Activated CD4-positive, CD25-positive, alpha-beta regulatory T cell treated with anti-CD3 and anti-CD28 coated beads, Interleukin-2, amount 50 U/mL, for 16 hours (primary cell): ENCODE results near the gene ETV6.
"Not testable (repeated sequence)": the region's sequence is repeated elsewhere in the genome, so short reads cannot be mapped to it uniquely, and the experiment has no call there.

ENCODE experiments used
- DNase-seq: peaks from one replicate; pipeline ENCODE4 v3.0.0-alpha.2; 2020; ENCODE audit warnings: low read depth, low spot score

ETV6 gene

DNA sequence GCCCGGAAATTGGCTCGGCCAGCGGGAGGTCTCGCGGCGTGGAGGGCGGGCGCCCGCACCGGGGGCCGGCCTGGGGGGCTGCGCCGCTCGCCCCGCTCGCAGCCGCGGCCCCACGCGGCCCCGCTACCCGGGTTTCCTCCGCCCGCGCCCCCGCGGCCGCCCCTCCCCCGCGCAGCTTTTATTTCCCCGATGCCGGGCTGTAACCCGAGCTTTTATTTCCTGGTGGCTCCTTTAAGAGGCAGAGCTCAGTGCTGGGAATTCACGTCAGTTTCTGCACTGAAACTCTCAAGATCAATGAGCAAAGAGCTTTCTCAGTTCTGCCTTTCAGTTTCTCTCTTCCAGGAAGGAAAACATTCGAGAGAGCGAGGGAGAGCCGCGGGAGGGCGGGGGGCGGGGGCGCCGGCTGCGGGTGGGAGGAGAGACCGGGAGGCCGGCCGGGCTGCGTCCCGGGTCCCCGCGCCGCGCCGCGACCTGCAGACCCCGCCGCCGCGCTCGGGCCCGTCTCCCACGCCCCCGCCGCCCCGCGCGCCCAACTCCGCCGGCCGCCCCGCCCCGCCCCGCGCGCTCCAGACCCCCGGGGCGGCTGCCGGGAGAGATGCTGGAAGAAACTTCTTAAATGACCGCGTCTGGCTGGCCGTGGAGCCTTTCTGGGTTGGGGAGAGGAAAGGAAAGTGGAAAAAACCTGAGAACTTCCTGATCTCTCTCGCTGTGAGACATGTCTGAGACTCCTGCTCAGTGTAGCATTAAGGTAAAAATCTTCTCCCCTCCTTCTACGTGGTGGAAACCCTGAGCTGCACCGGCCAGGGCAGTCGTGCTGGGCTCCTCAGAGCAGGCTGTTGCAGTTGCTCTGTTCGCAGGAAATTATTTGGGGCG, at the start of gene ETV6:
Gene ETV6, plus strand, starts transcription at position 262 of the 873 bp plus-strand sequence. Its CDS starts 454 bp downstream, at position 716.
- peak; percentile 57 for DNase-seq

DNA sequence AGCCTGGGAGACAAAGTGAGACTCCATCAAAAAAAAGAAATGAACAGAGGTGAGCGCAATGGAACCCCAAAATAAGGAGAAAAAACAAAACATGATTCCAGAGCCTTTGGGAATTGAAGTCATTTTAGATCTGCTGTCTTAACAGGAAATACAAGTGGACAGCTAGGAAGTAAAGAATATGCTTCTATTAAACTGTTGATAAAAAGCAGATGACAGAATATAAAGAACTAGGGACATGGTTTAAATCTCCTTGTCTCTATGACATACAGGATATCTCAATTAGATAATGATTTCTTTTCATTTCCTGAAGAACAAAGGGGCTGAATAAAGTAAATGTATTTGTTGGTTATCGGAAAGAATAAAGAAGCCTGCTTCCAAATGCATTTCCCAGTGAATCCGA, 49.3 kb upstream of the ETV6 start:
- DNase-seq, result no peak

DNA sequence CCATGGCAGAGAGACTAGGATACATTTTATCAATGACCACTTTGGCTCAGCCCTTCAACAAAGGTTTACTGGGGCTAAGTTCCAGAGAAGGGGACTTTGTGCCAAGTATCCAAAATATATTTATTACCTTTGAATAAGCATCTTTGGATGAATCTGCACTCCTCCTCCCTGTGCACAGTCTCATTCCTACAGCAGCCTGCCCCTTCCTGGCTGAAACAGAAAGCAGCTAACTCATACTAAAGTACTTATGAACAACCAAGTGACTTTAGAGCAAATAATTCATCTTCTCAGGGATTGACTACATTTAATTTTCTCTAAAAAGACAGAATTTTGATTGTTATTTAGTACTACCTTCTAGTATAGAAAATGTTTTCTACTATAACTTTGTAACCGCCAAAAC, 47.8 kb upstream of the ETV6 start:
- DNase-seq, result no peak

DNA sequence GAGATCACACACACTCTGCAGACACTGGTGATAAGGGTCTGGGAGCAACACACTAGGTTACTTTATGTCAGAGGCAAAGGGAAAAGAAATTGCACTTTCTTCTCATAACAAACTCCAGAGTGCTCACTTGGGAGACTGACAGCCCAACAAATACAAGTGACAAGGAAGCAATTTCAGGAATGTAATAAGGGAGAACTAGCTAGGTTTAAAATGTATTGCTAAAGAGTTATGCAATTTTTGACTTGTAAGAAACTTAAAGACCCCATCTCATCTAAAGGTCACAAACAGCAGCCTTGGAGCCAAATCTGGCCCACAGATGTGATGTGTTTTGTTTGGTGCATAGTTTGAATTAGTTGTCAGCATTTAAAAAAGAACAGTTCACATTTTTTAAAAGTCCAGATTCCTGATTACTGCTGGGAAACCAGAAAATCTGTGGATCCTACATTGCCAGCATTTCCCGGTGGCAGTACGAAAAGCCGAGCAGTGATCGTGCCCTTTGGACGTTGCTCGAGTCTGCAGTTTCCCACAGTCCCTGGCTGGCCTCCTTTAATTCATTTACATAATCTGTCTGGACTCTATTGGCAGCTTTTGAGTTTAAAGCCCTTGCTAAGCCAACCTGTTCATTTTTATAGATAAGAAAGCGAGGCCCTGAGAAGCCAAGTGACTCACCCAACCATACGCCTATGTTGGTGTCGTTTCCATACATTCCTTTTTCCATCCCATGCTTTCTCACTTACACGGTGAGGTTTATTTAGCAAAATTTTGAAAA, 42.0 kb upstream of the ETV6 start:
- DNase-seq, result no peak

DNA sequence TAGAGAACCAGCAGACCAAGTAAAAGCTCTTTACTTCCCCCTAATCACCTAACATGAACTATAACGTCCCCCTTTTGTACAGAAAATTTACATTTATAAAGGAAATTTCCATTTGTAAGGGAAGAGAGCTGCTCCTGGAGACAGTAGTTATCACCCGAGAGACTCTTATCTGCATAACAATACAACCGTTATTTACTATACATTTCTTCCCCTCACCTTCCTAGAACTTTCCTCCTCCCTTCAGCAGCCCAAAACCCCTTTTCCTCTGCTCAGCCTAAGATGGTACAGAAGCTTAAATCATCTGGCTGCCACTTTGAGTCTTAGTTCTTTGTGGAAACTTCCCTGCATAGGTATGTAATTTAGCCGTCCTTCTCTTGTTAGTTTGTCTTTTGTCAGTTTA, 40.4 kb upstream of the ETV6 start:
- no peak for DNase-seq

DNA sequence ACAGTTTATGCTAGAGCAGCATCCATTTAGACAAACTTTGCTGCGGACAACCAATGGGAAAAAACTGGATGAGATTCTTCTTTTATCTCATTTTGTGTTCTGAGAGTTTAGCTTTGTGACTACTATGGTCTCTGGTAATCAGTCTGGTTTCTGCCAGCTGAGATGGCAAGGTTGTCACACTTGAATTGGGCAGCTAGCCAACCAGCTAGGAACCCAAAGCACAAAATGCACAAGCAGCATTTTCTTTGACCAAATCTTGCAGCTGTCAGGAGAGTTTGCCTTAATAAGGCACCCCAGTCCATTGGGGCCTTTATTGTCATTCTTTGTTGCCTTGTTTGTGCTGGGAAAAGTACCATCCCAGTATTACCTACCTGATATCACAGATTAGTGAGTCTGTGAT, 34.0 kb upstream of the ETV6 start:
- no peak for DNase-seq

DNA sequence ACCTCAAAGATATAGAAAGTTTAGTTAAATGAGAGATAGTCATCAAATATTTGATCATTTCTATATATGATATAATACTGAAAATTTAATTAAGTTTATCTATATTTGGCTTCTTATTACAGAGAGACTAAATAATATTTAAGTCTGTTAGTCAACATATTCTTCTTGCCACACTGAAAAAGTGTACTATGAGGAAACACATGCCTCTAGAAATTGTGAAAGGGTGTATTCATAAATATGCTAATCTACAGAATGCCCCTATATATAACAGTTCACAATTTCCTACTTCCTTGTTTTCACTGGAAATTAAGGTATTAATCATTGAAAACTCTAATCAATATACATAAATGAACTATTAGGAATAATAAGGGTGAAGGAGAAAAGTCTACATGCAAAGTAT, 31.4 kb upstream of the ETV6 start:
- no peak for DNase-seq

DNA sequence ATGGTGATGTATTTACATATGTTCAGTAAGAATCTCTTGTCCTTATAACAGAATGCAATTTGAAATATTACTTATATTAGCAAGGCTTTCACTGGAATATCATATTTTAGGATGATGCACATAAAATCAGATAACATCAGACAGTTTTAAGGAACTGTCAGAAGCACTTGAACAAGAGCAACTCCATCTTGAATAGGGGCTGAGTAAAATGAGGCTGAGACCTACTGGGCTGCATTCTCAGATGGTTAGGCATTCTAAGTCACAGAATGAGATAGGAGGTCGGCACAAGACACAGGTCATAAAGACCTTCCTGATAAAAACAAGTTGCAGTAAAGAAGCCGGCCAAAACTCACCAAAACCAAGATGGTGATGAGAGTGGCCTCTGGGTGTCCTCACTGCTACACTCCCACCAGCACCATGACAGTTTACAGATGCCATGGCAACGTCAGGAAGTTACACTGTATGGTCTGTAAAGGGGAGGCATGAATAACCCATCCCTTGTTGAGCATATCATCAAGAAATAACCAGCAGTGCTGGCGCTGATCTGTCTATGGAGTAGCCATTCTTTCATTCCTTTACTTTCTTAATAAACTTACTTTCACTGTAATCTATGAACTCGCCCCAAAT, 27.6 kb upstream of the ETV6 start:
- no peak for DNase-seq

DNA sequence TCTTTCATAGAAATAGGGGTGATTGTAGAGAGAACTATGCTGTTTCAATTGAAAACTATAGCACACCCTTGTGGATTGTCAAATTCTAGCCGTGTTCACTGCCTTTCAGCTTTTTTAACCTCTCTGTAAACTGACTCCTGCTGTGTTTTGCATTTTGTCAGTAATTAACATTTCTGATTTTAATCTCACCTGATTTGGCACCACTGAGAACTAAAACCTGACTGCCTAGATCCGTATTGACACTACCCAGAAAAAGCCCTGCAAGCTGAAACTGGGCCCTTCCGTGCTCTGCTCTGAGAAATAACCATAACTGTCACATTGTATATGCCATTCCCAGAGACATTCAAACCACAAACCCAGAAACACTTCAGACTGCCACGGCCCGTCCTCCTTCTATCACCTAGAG, 26.6 kb upstream of the ETV6 start:
- DNase-seq, result no peak

DNA sequence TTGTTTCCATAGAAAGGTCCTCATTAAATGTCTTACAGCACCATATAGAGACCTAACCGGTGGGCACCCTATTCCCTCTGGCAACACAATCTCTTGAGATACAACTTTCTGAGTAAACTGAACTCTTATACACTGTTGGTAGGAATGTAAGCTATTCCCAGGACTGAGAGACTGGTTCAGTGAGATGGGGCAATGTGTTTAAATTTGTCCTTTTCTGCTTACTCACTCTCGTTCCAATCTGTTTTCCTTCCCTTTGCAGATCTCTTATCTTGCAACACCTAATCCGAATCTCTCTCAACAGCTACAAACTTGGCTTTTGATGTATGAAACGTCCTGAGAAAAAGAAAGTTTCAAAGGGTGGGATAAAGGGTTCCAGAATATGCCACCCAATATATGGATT, 26.1 kb upstream of the ETV6 start:
- no peak for DNase-seq

DNA sequence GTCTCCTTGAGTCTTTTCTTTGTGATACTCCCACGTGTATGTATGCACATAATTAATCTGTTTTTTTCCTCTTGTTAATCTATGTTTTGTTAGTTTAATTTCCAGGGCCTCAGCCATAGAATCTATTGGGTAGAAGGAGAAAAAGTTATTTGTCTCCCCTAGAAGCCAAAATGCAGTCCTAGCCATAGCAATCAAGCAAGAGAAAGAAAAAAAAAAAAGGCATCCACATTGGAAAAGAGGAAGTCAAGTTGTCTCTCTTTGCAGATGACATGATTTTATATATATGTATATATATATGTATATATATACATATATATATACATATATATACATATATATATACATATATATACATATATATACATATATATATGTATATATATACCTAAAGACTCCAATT, 25.4 kb upstream of the ETV6 start:
- DNase-seq, result no peak

DNA sequence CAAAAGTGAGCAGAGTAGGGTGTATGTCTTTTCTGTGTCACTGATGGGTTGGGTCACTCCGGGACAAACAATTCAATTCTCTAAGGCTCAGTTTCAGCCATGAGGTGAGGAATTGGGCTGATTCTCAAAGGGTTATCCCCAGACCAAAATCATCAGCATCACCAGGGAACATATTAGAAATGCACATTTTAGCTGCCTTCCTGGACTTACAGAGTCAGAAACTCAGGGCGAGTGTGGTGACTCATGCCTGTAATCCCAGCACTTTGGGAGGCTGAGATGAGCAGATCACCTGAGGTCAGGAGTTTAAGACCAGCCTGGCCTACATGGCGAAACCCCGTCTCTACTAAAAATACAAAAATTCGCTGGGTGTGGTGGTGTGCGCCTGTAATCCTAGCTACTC, 21.8 kb upstream of the ETV6 start:
- not testable (repeated sequence) for DNase-seq

DNA sequence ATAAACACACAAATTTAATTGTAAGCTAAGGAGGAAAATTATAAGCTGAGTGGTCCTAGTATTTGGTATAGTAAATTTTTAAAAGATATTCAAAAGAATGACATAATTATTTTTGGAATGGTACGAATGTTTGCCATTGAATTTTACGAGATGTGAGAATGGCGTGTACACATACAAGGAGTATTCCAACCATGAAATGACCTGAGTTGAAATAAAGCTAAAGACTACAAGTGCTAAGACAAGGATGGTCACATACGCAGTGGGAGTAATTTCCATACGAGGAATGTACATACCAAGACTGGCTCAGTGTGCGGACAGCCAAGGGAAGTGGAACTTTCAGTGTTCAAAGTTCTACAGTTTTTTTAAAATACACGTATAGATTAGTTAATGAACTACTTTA, 21.1 kb upstream of the ETV6 start:
- DNase-seq, result no peak

DNA sequence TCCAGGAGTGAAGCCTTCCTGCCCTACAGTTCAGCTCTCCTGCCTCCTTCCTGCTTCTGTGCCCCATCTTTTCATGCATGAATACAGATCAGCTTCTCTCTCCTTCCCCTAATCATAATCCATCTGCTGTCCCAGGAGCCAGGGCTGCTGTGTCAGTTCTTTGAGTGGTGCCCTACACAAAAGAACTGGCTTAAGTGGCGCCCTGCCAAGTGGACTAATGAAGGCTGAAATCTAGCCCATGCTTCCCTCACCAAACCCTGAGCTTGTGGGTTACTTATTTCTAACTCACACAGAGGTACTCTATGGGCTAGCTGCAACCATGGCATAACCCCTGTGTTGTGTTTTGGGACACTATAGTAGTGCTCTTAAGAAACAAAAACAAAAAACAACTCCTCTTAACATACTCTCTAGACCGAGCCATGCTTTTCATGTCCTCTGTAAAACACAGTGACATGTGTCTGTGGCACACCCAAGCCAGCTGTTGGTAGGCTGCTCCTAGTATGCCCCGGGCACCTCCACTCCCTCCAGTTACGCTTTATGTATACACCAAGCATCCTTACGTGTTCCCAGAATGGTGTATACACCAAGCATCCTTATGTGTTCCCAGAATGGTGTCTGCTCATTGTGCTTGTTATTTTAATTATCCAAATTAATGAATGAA, 19.3 kb upstream of the ETV6 start:
- DNase-seq, result no peak

DNA sequence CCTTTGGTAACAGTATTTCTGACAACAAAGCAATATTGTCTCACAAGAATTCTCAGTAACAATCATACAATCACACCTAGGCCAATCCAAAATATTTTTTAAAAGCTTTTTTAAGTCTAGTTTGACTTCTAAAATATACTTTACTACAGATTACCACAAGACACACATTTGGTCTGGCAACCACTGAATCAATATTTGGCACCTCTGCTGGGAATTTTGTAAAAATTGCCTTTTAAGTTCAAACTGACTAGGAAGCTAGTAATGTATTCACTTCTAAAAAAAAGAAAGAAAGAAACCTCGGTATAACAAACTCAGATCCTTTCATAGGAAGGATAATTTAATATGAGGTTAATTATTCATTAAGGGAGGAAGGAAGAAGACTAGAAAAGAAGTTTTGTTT, 18.2 kb upstream of the ETV6 start:
- DNase-seq, result no peak

DNA sequence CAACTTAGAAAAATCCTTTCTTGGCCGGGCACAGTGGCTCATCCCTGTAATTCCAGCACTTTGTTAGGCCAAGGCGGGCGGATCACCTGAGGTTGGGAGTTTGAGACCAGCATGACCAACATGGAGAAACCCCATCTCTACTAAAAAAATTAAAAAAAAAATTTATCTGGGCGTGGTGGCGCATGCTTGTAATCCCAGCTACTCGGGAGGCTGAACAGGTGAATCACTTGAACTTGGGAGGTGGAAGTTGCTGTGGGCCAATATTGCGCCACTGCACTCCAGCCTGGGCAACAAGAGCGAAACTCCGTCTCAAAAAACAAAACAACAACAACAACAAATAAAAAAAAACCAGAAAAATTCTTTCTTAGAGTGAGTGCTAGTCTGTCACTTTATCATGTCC, 17.6 kb upstream of the ETV6 start:
- DNase-seq, result not testable (repeated sequence)

DNA sequence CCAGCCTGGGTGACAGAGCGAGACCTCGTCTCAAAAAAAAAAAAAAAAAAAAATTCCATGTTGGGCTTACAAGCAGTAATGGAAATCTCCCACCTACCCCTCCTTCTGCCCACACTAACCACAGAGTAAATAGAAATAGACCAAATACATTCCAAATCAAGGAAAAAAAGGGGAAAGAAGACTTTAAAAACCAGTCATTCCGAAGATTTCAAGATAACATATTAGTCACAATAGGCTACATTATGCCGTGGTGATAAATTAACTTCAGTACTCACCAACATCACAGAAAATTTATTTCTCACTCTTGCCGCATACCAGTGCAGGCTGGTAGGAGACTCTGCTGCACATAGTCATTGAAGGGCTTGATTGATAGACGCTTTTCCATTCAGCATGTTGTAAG, 15.5 kb upstream of the ETV6 start:
- DNase-seq, result no peak

DNA sequence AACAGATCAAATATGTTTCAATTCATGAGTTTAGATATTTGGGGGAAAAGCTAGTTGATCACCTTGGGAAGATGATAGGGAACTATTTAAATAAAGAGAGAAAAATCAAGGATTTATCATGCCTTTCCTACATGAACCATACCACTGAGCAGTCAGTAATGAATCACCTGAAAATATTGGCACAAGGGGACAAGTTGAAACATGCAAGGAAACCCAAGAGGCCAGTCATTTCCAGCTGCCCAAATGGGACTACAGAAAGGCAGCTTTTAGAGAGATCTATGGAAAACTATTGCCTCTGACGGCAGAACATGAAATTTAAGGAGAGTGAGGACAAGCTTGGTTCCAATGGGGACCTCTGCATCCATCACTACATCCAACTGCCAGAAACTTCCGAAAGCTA, 14.1 kb upstream of the ETV6 start:
- DNase-seq, result no peak

DNA sequence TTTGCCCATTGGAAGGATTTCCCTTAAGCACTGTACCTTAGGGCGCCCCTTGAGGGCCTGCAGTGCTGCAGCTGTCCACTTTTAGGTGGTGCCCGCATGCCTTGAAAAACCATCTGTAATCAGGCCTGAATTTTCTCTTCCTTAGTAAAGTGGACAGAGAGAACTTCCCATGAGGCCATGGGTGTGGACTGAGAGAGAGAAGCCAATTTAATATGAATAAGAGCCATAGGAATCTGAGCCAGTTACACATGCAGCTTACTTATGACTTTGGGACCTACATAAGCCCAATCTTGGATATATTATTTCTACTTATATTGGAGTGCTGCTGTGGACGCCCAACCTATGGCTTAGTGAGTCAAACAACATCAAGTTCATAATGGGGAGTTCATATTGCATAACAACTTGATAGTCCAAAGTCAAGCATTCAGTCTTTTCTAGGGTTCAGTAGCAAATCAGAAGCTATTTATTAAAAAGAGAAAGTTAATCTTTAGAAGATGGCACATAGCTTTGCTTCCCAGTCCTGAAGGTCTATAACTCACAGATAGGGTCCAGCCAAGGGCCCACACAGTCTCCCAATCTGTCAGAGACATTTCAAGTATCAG, 11.1 kb upstream of the ETV6 start:
- DNase-seq, result no peak

DNA sequence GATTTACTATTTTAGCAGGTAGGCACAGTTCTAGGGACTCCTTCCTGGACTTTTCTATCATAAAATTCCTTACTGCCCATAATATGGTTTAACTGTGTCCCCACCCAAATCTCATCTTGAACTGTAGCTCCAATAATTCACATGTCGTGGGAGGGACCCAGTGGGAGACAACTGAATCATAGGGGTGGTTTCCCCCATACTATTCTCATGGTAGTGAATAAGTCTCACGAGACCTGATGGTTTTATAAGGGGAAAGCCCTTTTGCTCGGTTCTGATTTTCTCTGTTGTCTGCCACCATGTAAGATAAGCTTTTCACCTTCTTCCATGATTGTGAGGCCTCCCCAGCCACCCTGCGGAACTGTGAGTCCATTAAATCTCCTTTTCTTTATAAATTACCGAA, 10.0 kb upstream of the ETV6 start:
- DNase-seq, result no peak

DNA sequence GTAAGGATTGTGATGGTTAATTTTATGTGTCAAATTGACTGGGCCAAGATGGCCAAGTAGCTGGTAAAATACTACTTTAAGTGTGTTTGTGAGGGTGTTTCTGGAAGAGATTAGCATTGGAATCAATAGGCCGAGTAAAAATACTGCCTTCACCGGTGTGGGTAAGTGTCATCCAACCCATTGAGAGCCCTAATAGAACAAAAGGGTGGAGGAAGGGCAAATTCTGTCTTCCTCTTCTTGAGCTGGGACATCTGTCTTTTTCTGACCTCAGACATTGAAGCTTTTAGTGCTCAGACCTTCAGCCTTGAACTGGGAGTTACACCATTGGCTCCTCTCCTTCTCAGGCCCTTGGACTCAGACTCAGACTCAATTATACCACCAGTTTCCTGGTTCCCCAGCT, 8.0 kb upstream of the ETV6 start:
- no peak for DNase-seq

DNA sequence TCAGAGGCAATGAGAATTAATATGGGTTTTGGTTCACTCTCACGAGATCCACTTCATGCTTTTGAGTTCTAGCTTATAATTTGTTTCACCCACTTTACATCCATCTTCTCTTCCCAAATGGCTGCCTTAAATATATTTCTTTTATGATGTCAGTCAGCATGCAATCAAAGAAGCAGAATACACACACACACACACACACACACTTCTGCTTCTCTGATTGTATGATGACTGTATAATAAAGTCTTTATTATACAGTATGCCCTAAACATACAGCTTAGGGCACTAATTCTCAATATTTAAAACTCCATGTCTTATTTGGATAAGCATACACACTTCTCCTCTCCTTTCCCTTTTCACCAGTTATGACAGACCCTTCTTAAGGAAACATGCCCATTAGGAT, 6.7 kb upstream of the ETV6 start:
- DNase-seq, result no peak
